HG02970 (cell line): Measurements from ENCODE around the gene CMTM4.
"Not testable (repeated sequence)": the region's sequence is repeated elsewhere in the genome, so short reads cannot be mapped to it uniquely, and the experiment has no call there.

Source experiments
- ATAC-seq: cut with Tn5 transposase; IDR thresholded peaks from one replicate; pipeline ENCODE4 v1.9.1; 2021; ENCODE audit warnings: mild to moderate bottlenecking, moderate library complexity, moderate number of reproducible peaks; ENCODE audit not compliant: unreplicated experiment, low FRiP score

The CMTM4 gene

DNA sequence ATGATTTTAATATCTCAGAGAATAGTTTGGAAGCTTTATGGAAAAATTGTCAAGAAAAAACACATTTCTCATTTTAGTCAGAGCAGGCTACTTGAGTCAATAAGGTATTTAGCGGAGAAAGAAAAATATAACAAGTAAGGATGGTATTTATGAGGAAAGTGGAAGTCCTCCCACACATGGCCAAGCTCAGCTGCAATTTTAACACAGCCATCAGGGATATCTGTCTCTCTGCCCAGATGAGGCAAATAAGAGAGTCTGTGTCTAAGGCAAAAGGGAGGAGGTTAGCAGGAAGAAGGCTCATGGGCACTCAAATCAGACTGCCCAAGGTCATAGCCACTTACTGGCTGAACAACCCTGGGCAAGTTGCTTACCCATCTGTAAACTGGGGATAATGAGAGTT is 122.5 kb downstream of the CMTM4 start:
- ATAC-seq = no peak

DNA sequence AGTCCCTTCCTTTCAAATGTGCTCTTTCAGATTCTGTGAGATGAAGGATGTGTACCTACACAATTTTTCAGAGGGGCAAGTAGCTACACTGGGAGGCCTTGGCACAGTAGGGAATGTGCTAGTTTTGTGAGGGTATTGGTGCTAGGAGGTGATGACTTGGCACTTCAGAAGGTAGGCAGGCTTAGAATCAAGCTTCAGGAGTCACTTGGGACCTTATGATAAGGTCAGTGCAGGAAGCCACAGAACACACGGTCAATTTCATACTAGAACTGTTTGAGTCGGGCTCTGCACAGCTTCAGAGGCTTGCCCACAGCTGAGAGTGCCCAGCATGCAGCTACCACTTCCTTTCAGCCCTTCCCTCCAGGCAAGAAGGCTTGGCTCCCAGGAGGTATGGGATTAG is 124.2 kb downstream of the CMTM4 start:
- ATAC-seq = no peak

DNA sequence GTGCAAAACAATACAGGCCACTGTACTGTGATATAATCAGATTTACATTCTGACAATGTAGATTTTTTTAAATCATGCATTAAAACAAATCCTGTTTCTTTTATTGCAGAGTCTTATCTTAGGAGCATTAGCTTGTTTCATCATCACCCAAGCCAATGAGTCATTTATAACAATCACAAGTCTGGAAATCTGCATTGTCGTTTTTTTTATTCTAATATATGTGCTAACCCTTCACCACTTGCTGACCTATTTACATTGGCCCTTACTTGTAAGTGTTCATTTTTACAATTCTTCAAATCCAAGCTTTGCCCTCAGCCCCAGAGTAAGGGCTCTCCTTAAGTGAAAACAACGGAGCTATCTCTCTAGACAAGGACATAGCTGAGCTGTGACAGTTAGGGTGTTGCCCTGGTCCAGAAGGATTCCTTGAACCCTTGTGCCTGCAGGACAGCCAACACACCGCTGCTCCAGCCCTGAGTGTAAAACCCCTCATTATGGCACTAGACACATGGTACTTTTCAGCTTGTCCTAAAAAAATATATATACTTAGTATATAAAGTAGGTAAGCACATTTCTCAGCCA is 126.6 kb downstream of the CMTM4 start:
- no peak for ATAC-seq

- ATAC-seq = no peak
Observed at GRCh38 chr16:66569131-66569530, 127.4 kb downstream of the CMTM4 start.

DNA sequence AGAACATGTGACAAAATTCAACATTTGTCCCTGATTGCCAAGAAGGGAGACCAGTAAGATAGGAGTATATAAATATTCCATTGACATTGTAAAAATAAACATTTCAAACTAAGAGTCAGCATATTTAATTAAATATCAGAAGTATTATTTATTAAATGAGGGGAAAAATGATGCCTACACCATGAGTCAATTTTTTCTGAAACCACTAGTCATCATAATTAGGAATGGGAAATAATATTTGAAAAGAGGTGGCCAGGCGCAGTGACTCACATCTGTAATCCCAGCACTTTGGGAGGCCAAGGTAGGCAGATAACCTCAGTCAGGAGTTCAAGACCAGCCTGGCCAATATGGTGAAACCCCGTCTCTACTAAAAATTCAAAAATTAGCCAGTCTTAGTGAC is 128.2 kb downstream of the CMTM4 start:
- no peak for ATAC-seq

DNA sequence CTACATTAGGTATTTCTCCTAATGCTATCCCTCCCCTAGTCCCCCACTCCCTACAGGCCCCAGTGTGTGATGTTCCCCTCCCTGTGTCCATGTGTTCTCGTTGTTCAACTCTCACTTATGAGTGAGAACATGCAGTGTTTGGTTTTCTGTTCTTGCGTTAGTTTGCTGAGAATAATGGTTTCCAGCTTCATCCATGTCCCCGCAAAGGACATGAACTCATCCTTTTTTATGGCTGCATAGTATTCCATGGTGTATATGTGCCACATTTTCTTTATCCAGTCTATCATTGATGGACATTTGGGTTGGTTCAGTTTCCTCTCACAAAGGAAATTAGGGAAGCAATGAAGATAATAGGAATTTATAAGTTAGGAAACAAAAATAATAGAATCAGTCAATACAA is 129.3 kb downstream of the CMTM4 start:
- ATAC-seq = not testable (repeated sequence)

- no peak for ATAC-seq
Observed at GRCh38 chr16:66566051-66566901, 130.3 kb downstream of the CMTM4 start, which contains the start of gene CMTM1. TSS of gene CMTM1 (plus strand) at chr16:66566439. CDS start at chr16:66566514, 75 bp downstream.
